H1 (cell line): ENCODE measurements around the gene PVR. TPM values are rescaled to one million over a fixed set of nuclear protein-coding genes. Genes with fewer than 3 reads are reported as not detected.

ENCODE experiments used
- CTCF ChIA-PET: fragments of 300-600 bp; sonication (Branson Sonifier 250); formaldehyde crosslinking; loops from one replicate; lab custom pipeline; 2021; ENCODE audit not compliant: partially characterized antibody; lab: Charles Lee
- POLR2A ChIA-PET: fragments of 300-600 bp; sonication (Branson Sonifier 250); formaldehyde crosslinking; loops from one replicate; lab custom pipeline; 2021; ENCODE audit warnings: inconsistent platforms; ENCODE audit not compliant: partially characterized antibody; lab: Charles Lee
- DNase-seq, 2 experiments: peaks; one replicate each; pipeline versions ENCODE4 v3.0.0 to v3.0.0-alpha.2; 2010 to 2022; ENCODE audit warnings: low spot score in 2 of 2, low read depth in 1 of 2, mixed read lengths in 1 of 2
- FAIRE-seq: peaks from 2 replicates; lab custom pipeline; 2011; peaks lifted over from hg19 to GRCh38; lab: Jason Lieb, UNC
- H2AFZ ChIP-seq: 2 replicates; pipeline ENCODE4 v1.8.1; 2012; ENCODE audit warnings: low read length, inconsistent platforms
- H2AK5ac ChIP-seq: 2 replicates; pipeline ENCODE4 v1.6.1; 2013; ENCODE audit warnings: low read depth, low read length
- H2BK120ac ChIP-seq: replicated peaks from 2 replicates; pipeline ENCODE3; 2013; ENCODE audit warnings: low read depth, low read length, inconsistent platforms
- H2BK12ac ChIP-seq: 2 replicates; pipeline ENCODE4 v1.6.1; 2013; ENCODE audit warnings: low read depth, low read length
- H2BK15ac ChIP-seq: 2 replicates; pipeline ENCODE4 v1.6.1; 2013; ENCODE audit warnings: low read length
- H2BK20ac ChIP-seq: 2 replicates; pipeline ENCODE4 v1.6.1; 2013; ENCODE audit warnings: low read length
- H2BK5ac ChIP-seq: 2 replicates; pipeline ENCODE4 v1.6.1; 2013; ENCODE audit warnings: low read depth, low read length
- H3K14ac ChIP-seq: 2 replicates; pipeline ENCODE4 v1.6.1; 2013; ENCODE audit warnings: inconsistent platforms; ENCODE audit not compliant: insufficient read length
- H3K18ac ChIP-seq: 2 replicates; pipeline ENCODE4 v1.6.1; 2013; ENCODE audit warnings: low read length; ENCODE audit errors: extremely low read depth
- H3K23ac ChIP-seq: 2 replicates; pipeline ENCODE4 v1.6.1; 2013; ENCODE audit warnings: inconsistent platforms; ENCODE audit not compliant: insufficient read length
- H3K23me2 ChIP-seq: 2 replicates; pipeline ENCODE4 v1.6.1; 2013; ENCODE audit warnings: low read depth, low read length
- H3K27ac ChIP-seq: 2 replicates; pipeline ENCODE4 v1.6.1; 2011; ENCODE audit warnings: low read depth, low read length, inconsistent platforms
- H3K27me3 ChIP-seq, 4 experiments: replicated peaks in 1 of 4; 1 replicate in 1 of 4; 2 replicates in 3 of 4; pipeline versions ENCODE4 v1.6.1 to v1.8.1; 2011 to 2013; ENCODE audit warnings: low read length in 3 of 4, mild to moderate bottlenecking in 3 of 4, inconsistent platforms in 2 of 4, mixed read lengths in 2 of 4, moderate library complexity in 1 of 4; ENCODE audit not compliant: control insufficient read depth in 3 of 4, insufficient read depth in 3 of 4; ENCODE audit errors: extremely low read depth in 1 of 4
- H3K36me3 ChIP-seq, 4 experiments: 2 replicates each; pipeline versions ENCODE4 v1.6.1 to v1.8.1; 2011 to 2013; ENCODE audit warnings: mild to moderate bottlenecking in 4 of 4, low read length in 3 of 4, moderate library complexity in 2 of 4, control low read depth in 1 of 4, inconsistent platforms in 1 of 4; ENCODE audit not compliant: insufficient read depth in 4 of 4, control insufficient read depth in 2 of 4
- H3K4ac ChIP-seq: replicated peaks from 2 replicates; pipeline ENCODE3; 2013; ENCODE audit warnings: low read length, low read depth, mixed read lengths, inconsistent platforms; ENCODE audit not compliant: insufficient read length
- H3K4me1 ChIP-seq, 4 experiments: replicated peaks in 1 of 4; 1 replicate in 1 of 4; 2 replicates in 3 of 4; pipeline versions ENCODE4 v1.6.1 to v1.8.1; 2011 to 2013; ENCODE audit warnings: low read length in 3 of 4, inconsistent platforms in 2 of 4, mixed read lengths in 1 of 4; ENCODE audit not compliant: insufficient read depth in 4 of 4, control insufficient read depth in 3 of 4
- H3K4me2 ChIP-seq, 2 experiments: 2 replicates each; pipeline versions ENCODE4 v1.6.1 to v1.8.1; 2011 to 2013; ENCODE audit warnings: low read depth in 2 of 2, low read length in 2 of 2, control low read depth in 1 of 2, inconsistent platforms in 1 of 2, mild to moderate bottlenecking in 1 of 2; ENCODE audit not compliant: insufficient read depth in 1 of 2
- H3K4me3 ChIP-seq, 4 experiments: fragments of 200-600, 300-600 bp in 1 of 4; sonication (generic), shearing (Covaris generic), sonication (Bioruptor Twin) in 1 of 4; 2 replicates each; pipeline versions ENCODE4 v1.5.1 to v1.8.1; 2011 to 2016; ENCODE audit warnings: low read length in 4 of 4, low read depth in 3 of 4, control low read depth in 2 of 4, inconsistent platforms in 2 of 4, mild to moderate bottlenecking in 2 of 4, mixed read lengths in 1 of 4, moderate library complexity in 1 of 4; ENCODE audit not compliant: insufficient read depth in 2 of 4; ENCODE audit errors: extremely low read depth in 1 of 4
- H3K56ac ChIP-seq: replicated peaks from 2 replicates; pipeline ENCODE3; 2013; ENCODE audit warnings: low read depth, mild to moderate bottlenecking, mixed read lengths, low read length, inconsistent platforms; ENCODE audit not compliant: insufficient read length
- H3K79me1 ChIP-seq: 2 replicates; pipeline ENCODE4 v1.6.1; 2013; ENCODE audit warnings: low read depth, low read length, control low read depth
- H3K79me2 ChIP-seq, 2 experiments: 2 replicates each; pipeline versions ENCODE4 v1.6.1 to v1.8.1; 2012 to 2013; ENCODE audit warnings: low read length in 2 of 2, mild to moderate bottlenecking in 2 of 2, inconsistent platforms in 1 of 2; ENCODE audit not compliant: insufficient read depth in 2 of 2, control insufficient read depth in 1 of 2
- H3K9ac ChIP-seq, 4 experiments: replicated peaks in 1 of 4; 1 replicate in 1 of 4; 2 replicates in 3 of 4; pipeline versions ENCODE4 v1.6.1 to v1.8.1; 2011 to 2013; ENCODE audit warnings: low read depth in 3 of 4, low read length in 3 of 4, control low read depth in 2 of 4, mild to moderate bottlenecking in 2 of 4, moderate library complexity in 2 of 4, inconsistent platforms in 1 of 4; ENCODE audit errors: extremely low read depth in 1 of 4
- H3K9me3 ChIP-seq, 2 experiments: 2 replicates each; pipeline versions ENCODE4 v1.6.1 to v1.8.1; 2012 to 2013; ENCODE audit warnings: mild to moderate bottlenecking in 2 of 2, moderate library complexity in 2 of 2, control low read depth in 1 of 2, inconsistent platforms in 1 of 2, low read depth in 1 of 2, low read length in 1 of 2, mixed read lengths in 1 of 2; ENCODE audit not compliant: insufficient read depth in 2 of 2
- H4K20me1 ChIP-seq, 2 experiments: replicated peaks in 1 of 2; 2 replicates each; pipeline versions ENCODE3 to v1.8.1; 2011 to 2013; ENCODE audit warnings: inconsistent platforms in 2 of 2, low read length in 2 of 2, mild to moderate bottlenecking in 1 of 2; ENCODE audit not compliant: insufficient read depth in 2 of 2, control insufficient read depth in 1 of 2
- H4K5ac ChIP-seq: 2 replicates; pipeline ENCODE4 v1.6.1; 2013; ENCODE audit warnings: low read length, low read depth, mixed read lengths, inconsistent platforms; ENCODE audit not compliant: insufficient read length
- H4K8ac ChIP-seq: 2 replicates; pipeline ENCODE4 v1.8.0; 2013; ENCODE audit warnings: mild to moderate bottlenecking, moderate library complexity, low read length, inconsistent platforms; ENCODE audit not compliant: insufficient read depth; ENCODE audit errors: extremely low read depth
- H4K91ac ChIP-seq: replicated peaks from 2 replicates; pipeline ENCODE3; 2013; ENCODE audit warnings: low read length, mixed read lengths, inconsistent platforms; ENCODE audit not compliant: insufficient read length
- CEBPB ChIP-seq: IDR thresholded peaks from 2 replicates; pipeline ENCODE4 v1.6.1; 2012; ENCODE audit warnings: low read depth, low read length
- SP4 ChIP-seq: IDR thresholded peaks from 2 replicates; pipeline ENCODE4 v1.6.1; 2012; ENCODE audit warnings: low read length, inconsistent platforms
- USF2 ChIP-seq: IDR thresholded peaks from 2 replicates; pipeline ENCODE4 v1.6.1; 2011; ENCODE audit warnings: low read length, improper control_type of control experiment
- WGBS, 2 experiments: shearing (Covaris generic) in 1 of 2; methylation state at CpG; one replicate each; pipeline versions ENCODE4 v1.1.6 to v1.1.7; 2013 to 2015; ENCODE audit warnings: low lambda C conversion rate in 2 of 2, mixed read lengths in 2 of 2, inconsistent platforms in 1 of 2, low coverage in 1 of 2, missing lambda C conversion rate in 1 of 2; ENCODE audit not compliant: insufficient replicate concordance in 2 of 2, insufficient coverage in 1 of 2, insufficient read length in 1 of 2; ENCODE audit errors: extremely low coverage in 1 of 2, missing lambda C conversion rate in 1 of 2; 5-methylcytosine and 5-hydroxymethylcytosine counted together
- polyA plus RNA-seq, 7 experiments: library from polyadenylated mRNA; depleted of rRNA in 3 of 7; stranded (reverse) in 5 of 7; unstranded in 2 of 7; fragments of >200 nt in 5 of 7; fragments of 200-250 nt in 2 of 7; gene quantifications; 1 replicate in 5 of 7; 2 replicates in 1 of 7; 4 replicates in 1 of 7; pipeline versions ENCODE4 v1.2.1 to v1.2.3, GENCODE V29; 2011 to 2013; ENCODE audit warnings: missing spikeins in 2 of 7, mixed read lengths in 2 of 7
- total RNA-seq: library from RNA; stranded (reverse); fragmentation: NEBNext Ultra II Directional; extraction: Animal tissue kit (Norgen Biotek cat#: 25700); gene quantifications from 2 replicates; pipeline ENCODE4 v1.2.1, GENCODE V29; 2021

PVR gene
- total and polyA plus RNA-seq, 2 of the 8 experiments (the other 6 are each of a cell fraction or from before 2014, with no cell fraction given): 13.3 to 14.8 TPM

- Histone ChIP-seq H3K18ac (no peak overlapping the region), H4K20me1 (no peaks in the 10 kb centered on the region), H2BK15ac (no peak overlapping the region), H2BK12ac (no peak overlapping the region), H3K27ac (no peak overlapping the region), H3K79me1 (no peaks in the 10 kb centered on the region), H2AK5ac (no peak overlapping the region), H3K4me3 (no peak overlapping the region), H3K4ac (no peak overlapping the region), H3K9me3 (no peaks in the 10 kb centered on the region), H2AFZ (no peak overlapping the region), H2BK20ac (peak overlapping the region; percentile 55; the same call in 1 of the 2 replicates), H3K79me2 (no peaks in the 10 kb centered on the region), H2BK5ac (no peak overlapping the region), H3K36me3 (no peaks in the 10 kb centered on the region), H4K5ac (no peak overlapping the region), H4K8ac (no peak overlapping the region), H3K23ac (no peak overlapping the region), H3K56ac (no peak overlapping the region), H3K23me2 (no peaks in the 10 kb centered on the region), H3K4me2 (no peak overlapping the region), H2BK120ac (no peak overlapping the region), H3K9ac (no peak overlapping the region), H3K4me1 (peaks cover under 1 to 4% (median 2%) of the 10 kb centered on the region in 4 experiments; a peak in 4 of 7 replicates), H4K91ac (no peak overlapping the region), H3K27me3 (no peaks in the 10 kb centered on the region), H3K14ac (no peak overlapping the region)
- no peak for TF ChIP-seq CEBPB
- no peak for TF ChIP-seq USF2
- no peak for TF ChIP-seq SP4
- ChIA-PET CTCF (interaction anchor here (1.2 to 6.3 kb wide), 3 partner anchors 13 to 28 kb away, joined by 3 to 31 read pairs (median 5); partner anchors contain the start of gene IGSF23), POLR2A (no interaction called here)
- WGBS, 2 experiments: 90% methylated on average over 2 of the region's 3 CpGs; no CpG with 5 or more reads in 1 of the 2 experiments
- FAIRE-seq (no peak), DNase-seq (no peak)
These were observed 44.8 kb upstream of the PVR start for GRCh38 chr19:44598880-44599279.
